OCI-LY7 (cell line): Measurements from ENCODE around the gene UBD. TPM values are rescaled to one million over a fixed set of nuclear protein-coding genes. Genes with fewer than 3 reads are reported as not detected.

ENCODE experiments used
- BruUV-seq: library from RNA; stranded (reverse); fragments of 400-500 nt; replicated peaks from 2 replicates; lab custom pipeline; 2021; lab: Mats Ljungman, UMichigan
- CTCF ChIA-PET: fragments of 300-600 bp; sonication (Branson Sonifier 250); formaldehyde crosslinking; loops from one replicate; lab custom pipeline; 2022; ENCODE audit warnings: antibody characterized with exemption; ENCODE audit not compliant: unreplicated experiment; lab: Charles Lee
- POLR2A ChIA-PET: fragments of 300-600 bp; sonication (Branson Sonifier 250); formaldehyde crosslinking; loops from one replicate; lab custom pipeline; 2022; ENCODE audit warnings: antibody characterized with exemption; lab: Charles Lee
- DNase-seq: peaks from one replicate; pipeline ENCODE4 v3.0.0-alpha.2; 2015; ENCODE audit warnings: low spot score
- H2AFZ ChIP-seq: fragments of 200-600 bp; sonication (generic), shearing (Covaris generic); 2 replicates; pipeline ENCODE4 v1.6.1; 2014; ENCODE audit warnings: mild to moderate bottlenecking, antibody characterized with exemption, low read length, moderate library complexity
- H3K27ac ChIP-seq: fragments of 200-600 bp; sonication (generic); 2 replicates; pipeline ENCODE4 v1.5.1; 2014; ENCODE audit warnings: mixed run types, low read depth, mild to moderate bottlenecking, moderate library complexity, low read length, inconsistent platforms; ENCODE audit not compliant: poor library complexity, severe bottlenecking
- H3K36me3 ChIP-seq: fragments of 200-600 bp; sonication (generic); 2 replicates; pipeline ENCODE4 v1.6.1; 2014; ENCODE audit warnings: mild to moderate bottlenecking, antibody characterized with exemption, low read length, moderate library complexity, mixed read lengths; ENCODE audit not compliant: insufficient read depth
- H3K4me1 ChIP-seq: fragments of 200-600 bp; sonication (generic); 2 replicates; pipeline ENCODE4 v1.5.1; 2014; ENCODE audit warnings: mild to moderate bottlenecking, low read length; ENCODE audit not compliant: insufficient read depth, poor library complexity, severe bottlenecking
- H3K4me2 ChIP-seq: fragments of 200-600 bp; sonication (generic); 2 replicates; pipeline ENCODE4 v1.6.1; 2014; ENCODE audit warnings: mild to moderate bottlenecking, low read length
- H3K4me3 ChIP-seq: fragments of 200-600 bp; sonication (generic); 2 replicates; pipeline ENCODE4 v1.5.1; 2014; ENCODE audit warnings: mild to moderate bottlenecking, low read depth, low read length; ENCODE audit not compliant: poor library complexity, severe bottlenecking
- H3K79me2 ChIP-seq: fragments of 200-600 bp; sonication (generic); 2 replicates; pipeline ENCODE4 v1.6.1; 2016; ENCODE audit warnings: low read depth, mild to moderate bottlenecking, low read length, moderate library complexity, mixed read lengths; ENCODE audit not compliant: insufficient read depth
- H3K9me2 ChIP-seq: fragments of 200-600 bp; sonication (generic); 2 replicates; pipeline ENCODE4 v1.6.1; 2016; ENCODE audit warnings: mild to moderate bottlenecking, low read length, mixed read lengths; ENCODE audit not compliant: insufficient read depth
- H3K9me3 ChIP-seq: fragments of 200-600 bp; sonication (generic); 2 replicates; pipeline ENCODE4 v1.6.1; 2014; ENCODE audit warnings: mild to moderate bottlenecking, mixed run types, low read length, mixed read lengths
- H4K20me1 ChIP-seq: fragments of 200-600 bp; sonication (generic); 2 replicates; pipeline ENCODE4 v1.6.1; 2014; ENCODE audit warnings: mild to moderate bottlenecking, antibody characterized with exemption, low read length, moderate library complexity, mixed read lengths; ENCODE audit not compliant: insufficient read depth
- EZH2phosphoT487 ChIP-seq: fragments of 200-600 bp; sonication (generic); IDR thresholded peaks from 2 replicates; pipeline ENCODE4 v1.6.1; 2018; ENCODE audit warnings: low read depth, borderline replicate concordance, mild to moderate bottlenecking, mixed run types, antibody characterized with exemption, low read length, moderate library complexity, mixed read lengths
- intact Hi-C: fragments of 100-400 bp; cut with micrococcal nuclease; formaldehyde crosslinking; loops from one replicate; pipeline ENCODE4 v1.10.0; 2022; ENCODE audit not compliant: unreplicated experiment
- total RNA-seq, 2 experiments: library from RNA; depleted of rRNA in 1 of 2; stranded (reverse); fragments of >200 nt in 1 of 2; shearing (Covaris generic) in 1 of 2; gene quantifications; 2 replicates each; pipeline ENCODE4 v1.2.3, GENCODE V29; 2014 to 2022
- TF ChIP-seq, protein P1 (sequence below): fragments of 200-600 bp; sonication (generic); conservative IDR thresholded peaks from 2 replicates; pipeline ENCODE4 v1.5.1; 2014; ENCODE audit warnings: mild to moderate bottlenecking, antibody characterized with exemption, low read length, moderate library complexity, mixed read lengths

The UBD gene
- total RNA-seq, 2 experiments from 2014 or later, result not detected

GRCh38 chr6:29552512-29553051 lies 7.0 kb downstream of the UBD start:
- no peaks in the 10 kb centered on the region for H3K9me3 ChIP-seq
- H3K4me1 ChIP-seq, result no peaks in the 10 kb centered on the region
- ChIA-PET CTCF (no interaction called here), POLR2A (interaction anchor here (0.6 kb wide), 1 partner anchor 1491 kb away, joined by 7 read pairs; no protein-coding TSS in a partner anchor)
- TF ChIP-seq, protein P1, sequence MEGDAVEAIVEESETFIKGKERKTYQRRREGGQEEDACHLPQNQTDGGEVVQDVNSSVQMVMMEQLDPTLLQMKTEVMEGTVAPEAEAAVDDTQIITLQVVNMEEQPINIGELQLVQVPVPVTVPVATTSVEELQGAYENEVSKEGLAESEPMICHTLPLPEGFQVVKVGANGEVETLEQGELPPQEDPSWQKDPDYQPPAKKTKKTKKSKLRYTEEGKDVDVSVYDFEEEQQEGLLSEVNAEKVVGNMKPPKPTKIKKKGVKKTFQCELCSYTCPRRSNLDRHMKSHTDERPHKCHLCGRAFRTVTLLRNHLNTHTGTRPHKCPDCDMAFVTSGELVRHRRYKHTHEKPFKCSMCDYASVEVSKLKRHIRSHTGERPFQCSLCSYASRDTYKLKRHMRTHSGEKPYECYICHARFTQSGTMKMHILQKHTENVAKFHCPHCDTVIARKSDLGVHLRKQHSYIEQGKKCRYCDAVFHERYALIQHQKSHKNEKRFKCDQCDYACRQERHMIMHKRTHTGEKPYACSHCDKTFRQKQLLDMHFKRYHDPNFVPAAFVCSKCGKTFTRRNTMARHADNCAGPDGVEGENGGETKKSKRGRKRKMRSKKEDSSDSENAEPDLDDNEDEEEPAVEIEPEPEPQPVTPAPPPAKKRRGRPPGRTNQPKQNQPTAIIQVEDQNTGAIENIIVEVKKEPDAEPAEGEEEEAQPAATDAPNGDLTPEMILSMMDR, result no peak
- TF ChIP-seq EZH2phosphoT487, result no peak
- H4K20me1 ChIP-seq, result no peaks in the 10 kb centered on the region; the same call in 1 of the 2 replicates
- H3K36me3 ChIP-seq, result no peaks in the 10 kb centered on the region
- no peaks in the 10 kb centered on the region for H3K9me2 ChIP-seq
- H3K4me2 ChIP-seq, result no peak overlapping the region
- H3K27ac ChIP-seq, result no peak overlapping the region
- no peaks in the 10 kb centered on the region for H3K79me2 ChIP-seq
- no TSS peak for BruUV-seq
- H3K4me3 ChIP-seq, result no peak overlapping the region
- H2AFZ ChIP-seq, result no peak overlapping the region
- DNase-seq, result peak; percentile 40
- intact Hi-C loops, result no loop called here

DNA sequence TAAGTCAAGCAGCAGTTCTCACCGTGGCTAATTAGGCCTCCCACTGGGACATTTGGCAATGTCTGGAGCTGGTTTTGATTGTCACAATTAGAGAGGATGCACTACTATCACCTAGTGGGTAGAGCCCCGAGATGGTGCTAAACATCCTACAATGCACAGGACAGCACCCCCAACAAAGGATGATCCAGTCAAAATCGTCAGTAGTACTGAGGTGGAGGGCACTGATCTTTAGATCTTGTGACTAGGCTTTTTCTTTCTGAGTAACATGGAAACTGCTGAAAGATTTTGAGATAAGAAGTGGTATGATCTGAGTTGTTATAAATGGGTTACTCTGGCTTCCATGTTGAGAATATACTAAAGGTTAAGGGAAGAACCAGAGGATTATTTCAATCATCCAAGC lies 12.0 kb downstream of the UBD start:
- no peaks in the 10 kb centered on the region; the same call in 1 of the 2 replicates for H4K20me1 ChIP-seq
- H3K36me3 ChIP-seq, result no peaks in the 10 kb centered on the region
- H3K4me3 ChIP-seq, result no peak overlapping the region
- DNase-seq, result no peak
- H3K79me2 ChIP-seq, result no peaks in the 10 kb centered on the region
- H3K4me2 ChIP-seq, result no peak overlapping the region
- H3K9me3 ChIP-seq, result no peaks in the 10 kb centered on the region
- no peak overlapping the region for H3K27ac ChIP-seq
- TF ChIP-seq, protein P1, result no peak
- TF ChIP-seq EZH2phosphoT487, result no peak
- intact Hi-C loops, result no loop called here
- no TSS peak for BruUV-seq
- H3K9me2 ChIP-seq, result no peaks in the 10 kb centered on the region
- H2AFZ ChIP-seq, result no peak overlapping the region
- ChIA-PET POLR2A (no interaction called here), CTCF (no interaction called here)
- H3K4me1 ChIP-seq, result no peaks in the 10 kb centered on the region

DNA sequence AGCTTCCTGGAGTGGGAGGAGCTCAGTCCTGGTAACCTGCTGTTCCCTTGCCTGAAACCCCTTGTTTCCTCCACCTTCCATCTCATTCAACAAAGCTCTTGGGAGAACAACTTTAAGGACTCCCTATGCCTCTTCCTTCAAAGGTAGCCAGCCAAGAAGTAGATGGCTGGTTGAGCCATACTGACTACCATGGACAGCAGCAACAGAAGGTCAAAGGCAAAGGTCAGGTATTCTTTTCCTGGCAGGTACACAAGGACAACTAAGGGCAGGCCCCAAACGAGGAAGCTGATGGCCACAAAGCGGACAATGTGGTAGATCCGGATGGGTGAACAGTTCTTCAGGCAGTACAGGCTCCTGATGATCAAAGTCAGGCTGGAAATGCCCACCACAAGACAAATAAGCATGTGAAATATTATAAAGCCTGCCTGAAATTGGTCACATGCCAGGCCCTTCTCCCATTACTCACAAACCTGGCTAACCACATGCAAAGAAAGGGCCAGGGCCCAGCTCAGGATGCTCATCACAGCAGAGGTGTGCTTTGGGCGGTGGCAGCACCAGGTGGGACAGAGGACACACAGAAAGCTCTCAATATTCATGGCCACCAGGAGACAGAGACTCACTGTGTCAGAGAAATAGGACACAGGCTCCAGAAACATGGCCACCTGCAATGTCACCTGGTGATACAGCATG lies 21.7 kb downstream of the UBD start:
- DNase-seq, result no peak
- no TSS peak for BruUV-seq
- H3K4me1 ChIP-seq, result no peaks in the 10 kb centered on the region
- H3K9me2 ChIP-seq, result no peaks in the 10 kb centered on the region
- H2AFZ ChIP-seq, result no peak overlapping the region
- no peak overlapping the region for H3K4me3 ChIP-seq
- intact Hi-C loops, result no loop called here
- ChIA-PET CTCF (no interaction called here), POLR2A (no interaction called here)
- H3K4me2 ChIP-seq, result no peak overlapping the region
- no peaks in the 10 kb centered on the region for H3K36me3 ChIP-seq
- TF ChIP-seq, protein P1, result no peak
- TF ChIP-seq EZH2phosphoT487, result no peak
- no peak overlapping the region for H3K27ac ChIP-seq
- no peaks in the 10 kb centered on the region for H4K20me1 ChIP-seq
- H3K9me3 ChIP-seq, result no peaks in the 10 kb centered on the region
- H3K79me2 ChIP-seq, result no peaks in the 10 kb centered on the region
